Neural crest cell (in vitro differentiated cells): ENCODE data around the gene ARID4A. TPM values are rescaled to one million over a fixed set of nuclear protein-coding genes. Genes with fewer than 3 reads are reported as not detected.
"Not testable (repeated sequence)": the region's sequence is repeated elsewhere in the genome, so short reads cannot be mapped to it uniquely, and the experiment has no call there.

Source experiments
- DNase-seq: peaks from one replicate; pipeline ENCODE4 v3.0.0; 2021; ENCODE audit warnings: low read depth, mixed read lengths, low spot score
- H3K27ac Mint-ChIP-seq: one replicate; pipeline ENCODE4 v1.8.0; 2021; ENCODE audit warnings: mild to moderate bottlenecking, mixed read lengths; ENCODE audit not compliant: unreplicated experiment
- H3K27me3 Mint-ChIP-seq: 2 replicates; pipeline ENCODE4 v1.8.0; 2021; ENCODE audit warnings: low read depth, mild to moderate bottlenecking, mixed read lengths
- H3K36me3 Mint-ChIP-seq: 2 replicates; pipeline ENCODE4 v1.8.0; 2021; ENCODE audit warnings: low read depth, mild to moderate bottlenecking, mixed read lengths
- H3K4me1 Mint-ChIP-seq: 2 replicates; pipeline ENCODE4 v1.8.0; 2021; ENCODE audit warnings: mixed read lengths
- H3K4me3 Mint-ChIP-seq: one replicate; pipeline ENCODE4 v1.8.0; 2021; ENCODE audit warnings: mild to moderate bottlenecking, mixed read lengths
- H3K9me3 Mint-ChIP-seq: 2 replicates; pipeline ENCODE4 v1.8.0; 2021; ENCODE audit warnings: mixed read lengths
- total RNA-seq: library from RNA; stranded (reverse); gene quantifications from 2 replicates; pipeline ENCODE4 v1.2.1, GENCODE V29; 2021
- TF ChIP-seq, protein P1 (sequence below): fragments of 200-600 bp; sonication (generic); conservative IDR thresholded peaks from 2 replicates; pipeline ENCODE4 v1.5.0; 2021; ENCODE audit warnings: antibody characterized with exemption, mild to moderate bottlenecking

ARID4A gene
- total RNA-seq, 1 donor from 2014 or later: 30.5 TPM

DNA sequence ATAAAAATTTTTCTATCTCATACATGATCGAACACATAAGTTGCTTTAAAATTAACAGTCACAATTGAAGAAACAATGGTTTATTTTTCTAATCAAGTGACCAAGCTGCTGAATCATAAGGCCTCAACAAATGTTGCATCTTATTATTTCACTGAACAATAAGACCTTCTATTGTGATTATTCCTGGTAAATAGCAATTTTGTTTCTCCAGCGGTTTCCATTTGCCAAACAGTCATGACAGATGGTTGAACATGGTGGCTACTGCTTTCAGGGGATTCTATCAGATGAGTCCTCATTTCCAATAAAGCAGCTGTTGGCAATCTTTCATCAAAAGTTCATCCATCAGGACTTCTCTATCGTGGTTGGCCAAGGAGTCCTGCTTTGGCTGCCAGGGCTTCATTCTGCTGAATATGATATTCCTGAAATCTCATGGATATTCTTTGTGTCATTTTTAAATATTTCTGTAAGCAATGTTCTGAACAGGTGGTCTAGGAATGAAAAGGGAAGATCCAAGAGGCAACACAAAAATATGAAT lies 110.4 kb downstream of the ARID4A start:
- Mint-ChIP-seq H3K9me3 (no peaks in the 10 kb centered on the region), H3K27me3 (no peaks in the 10 kb centered on the region), H3K27ac (no peak overlapping the region), H3K36me3 (peaks cover 11% of the 10 kb centered on the region), H3K4me3 (no peak overlapping the region), H3K4me1 (no peaks in the 10 kb centered on the region)
- TF ChIP-seq, protein P1, sequence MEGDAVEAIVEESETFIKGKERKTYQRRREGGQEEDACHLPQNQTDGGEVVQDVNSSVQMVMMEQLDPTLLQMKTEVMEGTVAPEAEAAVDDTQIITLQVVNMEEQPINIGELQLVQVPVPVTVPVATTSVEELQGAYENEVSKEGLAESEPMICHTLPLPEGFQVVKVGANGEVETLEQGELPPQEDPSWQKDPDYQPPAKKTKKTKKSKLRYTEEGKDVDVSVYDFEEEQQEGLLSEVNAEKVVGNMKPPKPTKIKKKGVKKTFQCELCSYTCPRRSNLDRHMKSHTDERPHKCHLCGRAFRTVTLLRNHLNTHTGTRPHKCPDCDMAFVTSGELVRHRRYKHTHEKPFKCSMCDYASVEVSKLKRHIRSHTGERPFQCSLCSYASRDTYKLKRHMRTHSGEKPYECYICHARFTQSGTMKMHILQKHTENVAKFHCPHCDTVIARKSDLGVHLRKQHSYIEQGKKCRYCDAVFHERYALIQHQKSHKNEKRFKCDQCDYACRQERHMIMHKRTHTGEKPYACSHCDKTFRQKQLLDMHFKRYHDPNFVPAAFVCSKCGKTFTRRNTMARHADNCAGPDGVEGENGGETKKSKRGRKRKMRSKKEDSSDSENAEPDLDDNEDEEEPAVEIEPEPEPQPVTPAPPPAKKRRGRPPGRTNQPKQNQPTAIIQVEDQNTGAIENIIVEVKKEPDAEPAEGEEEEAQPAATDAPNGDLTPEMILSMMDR: no peak
- no peak for DNase-seq

DNA sequence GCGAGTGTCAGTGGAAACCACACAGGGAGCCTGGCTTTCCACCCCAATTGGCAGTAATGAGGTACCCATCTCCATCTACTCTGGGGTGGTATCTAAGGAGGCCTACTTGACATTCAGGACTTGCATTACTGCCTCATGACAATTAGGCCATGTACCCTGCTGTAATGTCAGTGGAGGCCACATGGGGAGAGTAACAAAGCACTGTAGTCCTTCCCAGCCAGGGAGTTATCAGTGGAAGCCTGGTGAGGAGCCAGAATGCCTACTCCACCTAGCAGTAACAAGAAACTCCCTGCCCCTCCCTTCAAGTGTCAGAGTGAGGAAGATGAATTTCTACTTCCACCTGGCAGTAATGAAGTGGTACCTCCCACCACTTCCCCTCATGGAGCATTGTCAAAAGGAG lies 116.5 kb downstream of the ARID4A start:
- Mint-ChIP-seq H3K4me1 (no peaks in the 10 kb centered on the region), H3K4me3 (no peak overlapping the region), H3K27ac (no peak overlapping the region), H3K9me3 (peaks cover 2% of the 10 kb centered on the region), H3K27me3 (no peaks in the 10 kb centered on the region), H3K36me3 (peaks cover 28% of the 10 kb centered on the region)
- TF ChIP-seq, protein P1: peak; percentile 28
- DNase-seq: no peak

DNA sequence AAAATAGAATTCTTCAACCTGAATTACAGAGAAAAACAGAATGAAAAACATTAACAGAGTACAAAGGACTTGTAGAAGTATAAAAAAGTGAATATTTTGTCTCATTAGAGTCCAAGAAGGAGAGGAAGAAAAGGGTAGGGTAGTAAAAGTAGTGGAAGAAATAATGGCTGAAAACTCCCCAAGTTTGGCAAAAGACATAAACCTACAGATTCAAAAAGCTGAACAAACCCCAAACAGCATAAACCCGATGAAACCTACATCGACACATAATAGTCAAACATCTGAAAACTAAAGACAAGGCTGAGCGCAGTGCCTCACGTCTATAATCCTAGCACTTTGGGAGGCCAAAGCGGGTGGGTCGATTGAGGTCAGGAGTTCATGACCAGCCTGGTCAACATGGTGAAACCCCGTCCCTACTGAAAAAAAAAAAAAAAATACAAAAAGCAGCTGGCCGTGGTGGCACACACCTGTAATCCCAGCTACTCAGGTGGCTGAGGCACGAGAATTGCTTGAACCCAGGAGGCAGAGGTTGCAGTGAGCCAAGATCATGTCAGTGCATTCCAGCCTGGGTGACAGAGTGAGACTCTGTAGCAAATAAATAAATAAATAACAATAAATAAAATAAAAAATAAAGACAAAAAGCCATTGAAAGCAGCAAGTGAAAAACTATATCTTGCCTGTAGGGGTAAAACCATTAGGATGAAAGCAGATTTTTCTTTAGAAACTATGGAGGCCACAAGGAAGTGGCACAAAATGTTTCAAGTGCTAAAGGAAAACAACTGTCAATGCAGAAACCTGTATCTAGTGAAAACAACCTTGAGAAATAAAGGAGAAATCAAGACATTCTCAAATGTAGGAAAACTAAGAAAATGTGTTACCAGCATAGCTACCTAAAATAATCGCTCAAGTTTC lies 117.5 kb downstream of the ARID4A start:
- TF ChIP-seq, protein P1: peak; percentile 27
- Mint-ChIP-seq H3K4me3 (no peak overlapping the region), H3K27ac (no peak overlapping the region), H3K9me3 (peaks cover 2% of the 10 kb centered on the region), H3K27me3 (no peaks in the 10 kb centered on the region), H3K36me3 (peaks cover 26% of the 10 kb centered on the region), H3K4me1 (no peaks in the 10 kb centered on the region)
- no peak for DNase-seq

DNA sequence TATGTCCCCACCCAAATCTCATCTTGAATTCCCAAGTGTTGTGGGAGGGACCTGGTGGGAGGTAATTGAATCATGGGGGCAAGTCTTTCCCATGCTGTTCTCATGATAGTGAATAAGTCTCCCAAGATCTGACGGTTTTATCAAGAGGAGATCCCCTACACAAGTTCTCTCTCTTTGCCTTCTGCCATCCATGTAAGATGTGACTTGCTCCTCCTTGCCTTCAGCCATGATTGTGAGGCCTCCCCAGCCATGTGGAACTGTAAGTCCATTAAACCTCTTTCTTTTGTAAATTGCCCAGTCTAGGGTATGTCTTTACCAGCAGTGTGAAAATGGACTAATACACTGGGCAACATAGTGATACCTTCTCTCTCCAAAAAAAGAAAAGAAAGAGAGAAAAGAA lies 118.6 kb downstream of the ARID4A start:
- DNase-seq, H3K27ac Mint-ChIP-seq, H3K4me1 Mint-ChIP-seq, H3K4me3 Mint-ChIP-seq, H3K9me3 Mint-ChIP-seq, H3K27me3 Mint-ChIP-seq: not testable (repeated sequence)
- H3K36me3 Mint-ChIP-seq: peaks cover 26% of the 10 kb centered on the region

Other genes starting within 250 kb of the ARID4A start
- 31.2 and 36.2 TPM in 2 replicates for gene ARMH4, start 146.3 kb upstream of the ARID4A start, total RNA-seq
- gene ACTR10, start 98.4 kb upstream of the ARID4A start, total RNA-seq: 55.7 and 57.0 TPM in 2 replicates
- gene PSMA3, start 53.7 kb upstream of the ARID4A start, total RNA-seq: 222 TPM in 2 replicates
- gene TOMM20L, start 97.4 kb downstream of the ARID4A start, total RNA-seq: 0.42 and 0.52 TPM in 2 replicates
- gene TIMM9, start 129.0 kb downstream of the ARID4A start, total RNA-seq: 41.0 and 47.2 TPM in 2 replicates
- gene KIAA0586, start 129.2 kb downstream of the ARID4A start, total RNA-seq: 41.1 and 42.4 TPM in 2 replicates